Measurements from ENCODE around the gene TMEM209.
"Not testable (repeated sequence)": the region's sequence is repeated elsewhere in the genome, so short reads cannot be mapped to it uniquely, and the experiment has no call there.

Gene TMEM209

GRCh38 chr7:130205084-130205947, at the start of gene TMEM209:
Gene TMEM209, minus strand, starts transcription at chr7:130205406. Its CDS starts 31 bp downstream, at chr7:130205375.
- peak; percentile 95 for DNase-seq (ENCODE audit: low spot score)

GRCh38 chr7:130254555-130254954, 49.3 kb upstream of the TMEM209 start:
- DNase-seq (ENCODE audit: low spot score), result no peak

DNA sequence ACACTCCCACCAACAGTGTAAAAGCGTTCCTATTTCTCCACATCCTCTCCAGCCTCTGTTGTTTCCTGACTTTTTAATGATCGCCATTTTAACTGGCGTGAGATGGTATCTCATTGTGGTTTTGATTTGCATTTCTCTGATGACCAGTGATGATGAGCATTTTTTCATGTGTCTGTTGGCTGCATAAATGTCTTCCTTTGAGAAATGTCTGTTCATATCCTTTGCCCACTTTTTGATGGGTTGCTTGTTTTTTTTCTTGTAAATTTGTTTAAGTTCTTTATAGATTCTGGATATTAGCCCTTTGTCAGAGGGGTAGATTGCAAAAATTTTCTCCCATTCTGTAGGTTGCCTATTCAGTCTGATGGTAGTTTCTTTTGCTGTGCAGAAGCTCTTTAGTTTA, 44.4 kb upstream of the TMEM209 start:
- not testable (repeated sequence) for DNase-seq (ENCODE audit: low spot score)

- not testable (repeated sequence) for DNase-seq (ENCODE audit: low spot score)
Observed at GRCh38 chr7:130248842-130249241, 43.6 kb upstream of the TMEM209 start.

- DNase-seq (ENCODE audit: low spot score), result not testable (repeated sequence)
Observed at GRCh38 chr7:130246491-130246890, 41.3 kb upstream of the TMEM209 start.

DNA sequence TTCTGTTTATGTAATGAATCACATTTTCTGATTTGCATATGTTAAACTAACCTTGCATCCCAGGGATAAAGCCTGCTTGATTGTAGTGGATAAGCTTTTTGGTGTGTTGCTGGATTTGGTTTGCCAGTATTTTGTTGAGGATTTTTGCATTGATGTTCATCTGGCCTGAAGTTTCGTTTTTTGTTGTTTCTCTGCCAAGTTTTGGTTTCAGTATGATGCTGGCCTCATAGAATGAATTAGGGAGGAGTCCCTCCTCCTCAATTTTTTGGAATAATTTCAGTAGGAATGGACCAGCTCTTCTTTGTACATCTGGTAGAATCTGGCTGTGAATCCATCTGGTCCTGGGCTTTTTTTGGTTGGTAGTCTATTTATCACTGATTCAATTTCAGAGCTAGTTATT, 38.3 kb upstream of the TMEM209 start:
- not testable (repeated sequence) for DNase-seq (ENCODE audit: low spot score)

GRCh38 chr7:130242198-130243014, 37.2 kb upstream of the TMEM209 start:
- DNase-seq (ENCODE audit: low spot score), result peak; percentile 20

DNA sequence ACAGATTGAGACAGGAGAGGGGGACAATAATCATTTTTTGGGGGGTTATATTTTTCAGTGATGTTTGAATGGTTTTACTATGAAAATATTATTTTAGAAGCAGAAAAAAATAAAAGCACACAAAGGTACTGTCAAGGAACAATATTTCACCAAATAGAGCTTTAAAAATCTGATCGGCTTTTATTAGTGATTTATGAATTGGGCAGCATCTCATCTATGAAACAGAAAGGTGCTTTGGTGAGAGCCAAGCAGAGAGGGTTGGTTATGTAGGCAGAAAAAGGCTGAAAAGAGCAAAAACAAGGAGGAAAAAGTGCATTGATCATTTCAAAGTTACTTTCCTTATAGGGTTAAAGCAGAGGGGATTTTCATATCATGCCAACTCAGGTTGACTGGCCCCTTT, 35.0 kb upstream of the TMEM209 start:
- DNase-seq (ENCODE audit: low spot score), result no peak

GRCh38 chr7:130236361-130236760, 31.2 kb upstream of the TMEM209 start:
- not testable (repeated sequence) for DNase-seq (ENCODE audit: low spot score)

DNA sequence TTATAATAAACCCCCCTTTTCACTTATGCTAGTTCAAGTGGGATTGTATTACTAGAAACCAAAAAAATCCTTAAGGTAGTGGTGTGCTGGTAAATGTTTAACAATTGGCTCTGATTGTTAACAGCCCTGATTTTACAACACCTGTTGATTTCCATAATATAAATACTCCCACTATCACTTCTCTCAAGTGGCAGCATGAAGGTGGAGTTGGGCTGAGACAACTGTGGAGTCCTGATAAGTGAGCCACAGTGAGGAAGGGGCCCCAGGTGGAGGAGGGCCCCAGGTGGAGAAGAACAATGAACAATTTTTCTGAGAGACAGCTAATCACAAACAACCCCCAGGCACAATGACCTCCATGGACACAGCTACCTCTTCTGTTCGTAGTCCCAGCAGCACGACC, 28.9 kb upstream of the TMEM209 start:
- DNase-seq (ENCODE audit: low spot score), result no peak

- no peak for DNase-seq (ENCODE audit: low spot score)
Observed at GRCh38 chr7:130232209-130232608, 27.0 kb upstream of the TMEM209 start.

DNA sequence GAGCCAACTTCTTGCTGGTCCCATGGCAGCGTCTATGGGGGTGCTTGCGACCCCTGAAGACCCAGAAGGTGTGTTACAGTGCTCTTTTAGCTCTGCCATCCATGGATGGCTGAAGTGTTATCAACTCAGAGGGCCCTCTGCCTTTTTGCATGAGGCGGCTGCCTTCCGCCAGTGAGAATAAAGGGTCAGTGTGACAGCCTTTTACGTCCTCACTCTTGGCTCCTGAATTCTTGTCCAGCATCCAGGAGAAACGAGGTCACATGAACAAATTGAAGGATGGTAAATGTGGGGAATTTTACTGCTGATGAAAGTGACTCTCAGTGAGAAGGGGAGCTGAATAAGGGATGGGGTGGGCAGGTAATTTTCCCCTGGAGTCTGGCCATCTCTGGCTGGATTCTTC, 26.6 kb upstream of the TMEM209 start:
- no peak for DNase-seq (ENCODE audit: low spot score)

DNA sequence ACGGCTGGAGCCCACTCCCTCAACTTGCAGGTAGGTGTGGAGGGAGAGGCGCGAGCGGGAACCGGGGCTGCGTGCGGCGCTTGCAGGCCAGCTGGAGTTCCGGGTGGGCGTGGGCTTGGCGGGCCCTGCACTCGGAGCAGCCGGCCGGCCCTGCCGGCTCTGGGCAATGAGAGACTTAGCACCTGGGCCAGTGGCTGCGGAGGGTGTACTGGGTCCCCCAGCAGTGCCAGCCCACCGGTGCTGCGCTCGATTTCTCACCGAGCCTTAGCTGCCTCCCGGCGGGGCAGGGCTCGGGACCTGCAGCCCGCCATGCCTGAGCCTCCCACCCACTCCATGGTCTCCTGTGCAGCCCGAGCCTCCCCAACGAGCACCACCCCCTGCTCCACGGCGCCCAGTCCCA, 24.8 kb upstream of the TMEM209 start:
- not testable (repeated sequence) for DNase-seq (ENCODE audit: low spot score)

DNA sequence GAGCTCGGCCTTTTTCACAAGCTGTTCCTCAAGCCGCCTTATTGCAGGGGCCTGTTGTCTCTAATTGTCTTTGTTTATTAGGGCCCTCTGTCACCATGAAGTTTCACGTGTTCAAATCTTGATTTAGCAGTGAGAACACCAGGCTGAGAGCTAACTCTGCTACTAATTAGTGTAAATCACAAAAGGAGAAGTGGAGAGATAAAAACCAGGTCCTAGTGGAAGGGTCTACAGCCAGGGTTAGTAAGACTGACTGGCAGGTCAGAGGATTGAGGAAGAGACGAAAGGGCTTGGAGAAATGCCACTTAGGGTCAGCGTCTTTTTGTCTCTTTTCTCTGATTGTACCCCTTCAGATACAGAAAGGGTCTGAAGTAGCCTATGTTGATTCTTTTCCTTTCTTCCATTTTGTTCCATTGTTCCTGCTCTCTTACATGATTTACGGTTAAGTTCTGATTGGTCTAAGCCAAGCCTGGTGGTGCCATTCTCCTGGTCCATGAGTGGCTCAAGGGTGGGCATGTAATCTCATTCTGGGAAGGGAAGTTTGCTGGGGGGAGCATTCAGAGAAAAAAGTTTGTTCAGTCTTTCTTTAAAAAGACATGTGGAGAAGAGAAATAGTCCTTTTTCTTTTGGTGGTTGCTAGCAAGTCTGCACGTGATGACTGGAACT, 23.8 kb upstream of the TMEM209 start:
- DNase-seq (ENCODE audit: low spot score), result no peak

- DNase-seq (ENCODE audit: low spot score), result no peak
Observed at GRCh38 chr7:130227883-130228575, 22.8 kb upstream of the TMEM209 start.

DNA sequence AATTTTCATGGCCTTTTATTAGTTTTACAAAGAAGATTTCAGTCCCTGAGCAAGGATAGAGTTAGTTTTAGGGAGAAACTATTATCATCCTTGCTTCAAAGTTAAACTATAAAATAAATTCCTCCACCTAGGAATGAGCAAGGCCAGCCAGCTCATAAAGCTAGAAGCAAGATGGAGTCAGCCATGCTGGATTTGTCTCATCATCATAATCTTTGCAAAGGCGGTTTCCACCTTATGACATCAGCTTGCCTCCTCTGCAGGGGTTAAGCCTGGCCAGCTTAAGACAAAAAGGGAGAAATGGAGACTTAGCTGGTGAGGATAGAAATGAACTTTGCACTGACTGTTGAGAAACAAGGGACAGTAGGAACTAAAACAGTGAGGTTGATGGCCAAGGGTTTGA, 21.1 kb upstream of the TMEM209 start:
- no peak for DNase-seq (ENCODE audit: low spot score)

- DNase-seq (ENCODE audit: low spot score), result not testable (repeated sequence)
Observed at GRCh38 chr7:130224923-130225322, 19.7 kb upstream of the TMEM209 start.

DNA sequence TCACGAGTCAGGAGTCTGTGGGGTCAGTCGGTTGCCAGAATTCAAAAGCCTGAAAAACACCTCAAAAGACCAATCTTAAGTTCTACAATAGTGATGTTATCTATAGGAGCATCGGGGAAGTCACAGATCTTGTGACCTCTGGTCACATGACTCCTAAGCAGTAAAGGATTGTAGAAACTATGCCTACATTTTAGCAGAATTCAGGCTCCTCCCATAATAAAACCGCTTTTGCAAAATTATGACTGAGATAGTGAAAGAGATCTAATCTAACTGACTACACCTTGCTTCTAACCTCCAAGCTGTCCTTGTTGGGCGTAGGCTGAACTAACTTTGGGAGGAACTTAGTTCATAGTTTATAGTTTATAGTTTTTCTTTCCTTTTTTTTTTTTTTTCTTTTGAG, 19.0 kb upstream of the TMEM209 start:
- DNase-seq (ENCODE audit: low spot score), result no peak

DNA sequence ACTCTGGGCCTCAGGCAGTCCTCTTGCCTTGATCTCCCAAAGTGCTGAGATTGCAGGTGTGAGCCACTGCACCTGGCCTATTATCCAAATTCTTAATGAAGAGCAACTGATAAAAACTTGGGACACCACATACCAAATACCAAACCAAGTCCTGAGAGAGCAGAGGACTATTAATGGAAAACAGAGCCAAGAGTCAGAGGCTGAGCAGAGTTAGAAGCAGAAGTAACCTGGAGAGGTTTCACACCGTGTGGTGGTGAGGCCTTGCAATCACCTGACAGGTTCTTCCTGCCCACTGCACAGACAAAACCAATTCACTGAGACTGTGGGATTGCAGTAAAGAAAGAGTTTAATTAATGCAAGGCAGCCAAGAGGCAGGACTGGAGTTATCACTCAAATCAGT, 18.4 kb upstream of the TMEM209 start:
- DNase-seq (ENCODE audit: low spot score), result no peak

GRCh38 chr7:130221746-130222145, 16.5 kb upstream of the TMEM209 start:
- DNase-seq (ENCODE audit: low spot score), result no peak

GRCh38 chr7:130219871-130220270, 14.7 kb upstream of the TMEM209 start:
- DNase-seq (ENCODE audit: low spot score), result no peak
